OCI-LY7 (cell line): ENCODE results near the gene SFXN5. TPM values are rescaled to one million over a fixed set of nuclear protein-coding genes. Genes with fewer than 3 reads are reported as not detected.

Source experiments
- BruUV-seq: library from RNA; stranded (reverse); fragments of 400-500 nt; replicated peaks from 2 replicates; lab custom pipeline; 2021; lab: Mats Ljungman, UMichigan
- CTCF ChIA-PET: fragments of 300-600 bp; sonication (Branson Sonifier 250); formaldehyde crosslinking; loops from one replicate; lab custom pipeline; 2022; ENCODE audit warnings: antibody characterized with exemption; ENCODE audit not compliant: unreplicated experiment; lab: Charles Lee
- POLR2A ChIA-PET: fragments of 300-600 bp; sonication (Branson Sonifier 250); formaldehyde crosslinking; loops from one replicate; lab custom pipeline; 2022; ENCODE audit warnings: antibody characterized with exemption; lab: Charles Lee
- DNase-seq: peaks from one replicate; pipeline ENCODE4 v3.0.0-alpha.2; 2015; ENCODE audit warnings: low spot score
- H2AFZ ChIP-seq: fragments of 200-600 bp; sonication (generic), shearing (Covaris generic); 2 replicates; pipeline ENCODE4 v1.6.1; 2014; ENCODE audit warnings: mild to moderate bottlenecking, antibody characterized with exemption, low read length, moderate library complexity
- H3K27ac ChIP-seq: fragments of 200-600 bp; sonication (generic); 2 replicates; pipeline ENCODE4 v1.5.1; 2014; ENCODE audit warnings: mixed run types, low read depth, mild to moderate bottlenecking, moderate library complexity, low read length, inconsistent platforms; ENCODE audit not compliant: poor library complexity, severe bottlenecking
- H3K36me3 ChIP-seq: fragments of 200-600 bp; sonication (generic); 2 replicates; pipeline ENCODE4 v1.6.1; 2014; ENCODE audit warnings: mild to moderate bottlenecking, antibody characterized with exemption, low read length, moderate library complexity, mixed read lengths; ENCODE audit not compliant: insufficient read depth
- H3K4me1 ChIP-seq: fragments of 200-600 bp; sonication (generic); 2 replicates; pipeline ENCODE4 v1.5.1; 2014; ENCODE audit warnings: mild to moderate bottlenecking, low read length; ENCODE audit not compliant: insufficient read depth, poor library complexity, severe bottlenecking
- H3K4me2 ChIP-seq: fragments of 200-600 bp; sonication (generic); 2 replicates; pipeline ENCODE4 v1.6.1; 2014; ENCODE audit warnings: mild to moderate bottlenecking, low read length
- H3K4me3 ChIP-seq: fragments of 200-600 bp; sonication (generic); 2 replicates; pipeline ENCODE4 v1.5.1; 2014; ENCODE audit warnings: mild to moderate bottlenecking, low read depth, low read length; ENCODE audit not compliant: poor library complexity, severe bottlenecking
- H3K79me2 ChIP-seq: fragments of 200-600 bp; sonication (generic); 2 replicates; pipeline ENCODE4 v1.6.1; 2016; ENCODE audit warnings: low read depth, mild to moderate bottlenecking, low read length, moderate library complexity, mixed read lengths; ENCODE audit not compliant: insufficient read depth
- H3K9me2 ChIP-seq: fragments of 200-600 bp; sonication (generic); 2 replicates; pipeline ENCODE4 v1.6.1; 2016; ENCODE audit warnings: mild to moderate bottlenecking, low read length, mixed read lengths; ENCODE audit not compliant: insufficient read depth
- H3K9me3 ChIP-seq: fragments of 200-600 bp; sonication (generic); 2 replicates; pipeline ENCODE4 v1.6.1; 2014; ENCODE audit warnings: mild to moderate bottlenecking, mixed run types, low read length, mixed read lengths
- H4K20me1 ChIP-seq: fragments of 200-600 bp; sonication (generic); 2 replicates; pipeline ENCODE4 v1.6.1; 2014; ENCODE audit warnings: mild to moderate bottlenecking, antibody characterized with exemption, low read length, moderate library complexity, mixed read lengths; ENCODE audit not compliant: insufficient read depth
- EZH2phosphoT487 ChIP-seq: fragments of 200-600 bp; sonication (generic); IDR thresholded peaks from 2 replicates; pipeline ENCODE4 v1.6.1; 2018; ENCODE audit warnings: low read depth, borderline replicate concordance, mild to moderate bottlenecking, mixed run types, antibody characterized with exemption, low read length, moderate library complexity, mixed read lengths
- intact Hi-C: fragments of 100-400 bp; cut with micrococcal nuclease; formaldehyde crosslinking; loops from one replicate; pipeline ENCODE4 v1.10.0; 2022; ENCODE audit not compliant: unreplicated experiment
- total RNA-seq, 2 experiments: library from RNA; depleted of rRNA in 1 of 2; stranded (reverse); fragments of >200 nt in 1 of 2; shearing (Covaris generic) in 1 of 2; gene quantifications; 2 replicates each; pipeline ENCODE4 v1.2.3, GENCODE V29; 2014 to 2022
- TF ChIP-seq, protein P1 (sequence below): fragments of 200-600 bp; sonication (generic); conservative IDR thresholded peaks from 2 replicates; pipeline ENCODE4 v1.5.1; 2014; ENCODE audit warnings: mild to moderate bottlenecking, antibody characterized with exemption, low read length, moderate library complexity, mixed read lengths

Gene SFXN5
- total RNA-seq, 2 experiments from 2014 or later, result 4.5 to 10.5 TPM

DNA sequence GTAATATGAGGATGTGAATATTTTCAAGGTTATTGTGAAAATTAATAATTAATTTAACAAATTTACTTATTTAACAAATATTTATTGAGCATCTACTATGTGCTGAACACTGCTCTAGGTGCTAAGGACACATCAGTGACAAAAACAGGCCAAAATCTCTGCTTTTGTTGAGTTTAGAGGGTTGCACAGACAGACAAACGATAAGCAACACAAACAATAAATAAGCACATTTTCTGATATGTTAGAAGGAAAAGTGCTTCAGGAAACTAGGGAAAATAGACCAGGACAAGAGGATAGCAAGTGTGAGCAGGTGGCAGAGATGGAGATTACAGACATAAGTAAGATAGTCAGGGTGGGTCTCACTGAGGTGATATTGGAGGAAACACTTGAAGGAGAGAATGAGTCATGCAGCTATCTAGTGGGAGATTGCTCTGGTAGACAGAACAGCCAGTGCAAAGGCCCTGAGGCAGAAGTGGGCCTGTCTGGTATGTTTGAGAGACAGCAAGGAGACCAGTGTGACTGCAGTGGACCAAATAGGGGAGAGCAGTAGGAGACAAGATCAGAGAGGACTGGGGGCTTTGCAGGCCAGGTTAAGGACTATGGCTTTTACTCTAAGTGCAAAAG lies 38.3 kb downstream of the SFXN5 start:
- H3K36me3 ChIP-seq, result no peaks in the 10 kb centered on the region
- H3K79me2 ChIP-seq, result no peaks in the 10 kb centered on the region
- H2AFZ ChIP-seq, result no peak overlapping the region
- H3K4me3 ChIP-seq, result no peak overlapping the region
- TF ChIP-seq, protein P1, sequence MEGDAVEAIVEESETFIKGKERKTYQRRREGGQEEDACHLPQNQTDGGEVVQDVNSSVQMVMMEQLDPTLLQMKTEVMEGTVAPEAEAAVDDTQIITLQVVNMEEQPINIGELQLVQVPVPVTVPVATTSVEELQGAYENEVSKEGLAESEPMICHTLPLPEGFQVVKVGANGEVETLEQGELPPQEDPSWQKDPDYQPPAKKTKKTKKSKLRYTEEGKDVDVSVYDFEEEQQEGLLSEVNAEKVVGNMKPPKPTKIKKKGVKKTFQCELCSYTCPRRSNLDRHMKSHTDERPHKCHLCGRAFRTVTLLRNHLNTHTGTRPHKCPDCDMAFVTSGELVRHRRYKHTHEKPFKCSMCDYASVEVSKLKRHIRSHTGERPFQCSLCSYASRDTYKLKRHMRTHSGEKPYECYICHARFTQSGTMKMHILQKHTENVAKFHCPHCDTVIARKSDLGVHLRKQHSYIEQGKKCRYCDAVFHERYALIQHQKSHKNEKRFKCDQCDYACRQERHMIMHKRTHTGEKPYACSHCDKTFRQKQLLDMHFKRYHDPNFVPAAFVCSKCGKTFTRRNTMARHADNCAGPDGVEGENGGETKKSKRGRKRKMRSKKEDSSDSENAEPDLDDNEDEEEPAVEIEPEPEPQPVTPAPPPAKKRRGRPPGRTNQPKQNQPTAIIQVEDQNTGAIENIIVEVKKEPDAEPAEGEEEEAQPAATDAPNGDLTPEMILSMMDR, result no peak
- no peak for TF ChIP-seq EZH2phosphoT487
- intact Hi-C loops, result no loop called here
- H3K4me2 ChIP-seq, result no peak overlapping the region
- no peak for DNase-seq
- POLR2A ChIA-PET, result no interaction called here
- no TSS peak for BruUV-seq
- no peaks in the 10 kb centered on the region for H3K9me2 ChIP-seq
- no peaks in the 10 kb centered on the region for H3K9me3 ChIP-seq
- no peaks in the 10 kb centered on the region for H4K20me1 ChIP-seq
- H3K27ac ChIP-seq, result no peak overlapping the region
- H3K4me1 ChIP-seq, result no peaks in the 10 kb centered on the region
- CTCF ChIA-PET, result no interaction called here

GRCh38 chr2:73032702-73033097 lies 38.8 kb downstream of the SFXN5 start:
- H3K79me2 ChIP-seq, result no peaks in the 10 kb centered on the region
- TF ChIP-seq, protein P1, result no peak
- TF ChIP-seq EZH2phosphoT487, result no peak
- CTCF ChIA-PET, result no interaction called here
- H3K4me2 ChIP-seq, result no peak overlapping the region
- H3K4me3 ChIP-seq, result no peak overlapping the region
- POLR2A ChIA-PET, result no interaction called here
- no peak overlapping the region for H3K27ac ChIP-seq
- no peaks in the 10 kb centered on the region for H4K20me1 ChIP-seq
- no peaks in the 10 kb centered on the region for H3K9me2 ChIP-seq
- no peaks in the 10 kb centered on the region for H3K4me1 ChIP-seq
- H3K9me3 ChIP-seq, result no peaks in the 10 kb centered on the region
- intact Hi-C loops, result no loop called here
- no peaks in the 10 kb centered on the region for H3K36me3 ChIP-seq
- H2AFZ ChIP-seq, result no peak overlapping the region
- BruUV-seq, result no TSS peak
- no peak for DNase-seq
